GM04504 (cell line): ENCODE measurements around the gene DNAJC27.

Source experiments
- DNase-seq: peaks from one replicate; pipeline ENCODE4 v3.0.0-alpha.2; 2012; ENCODE audit warnings: low read depth

DNAJC27 gene

GRCh38 chr2:24925815-24926214 lies 45.9 kb downstream of the DNAJC27 start:
- DNase-seq: no peak

- DNase-seq: no peak
Observed at GRCh38 chr2:24924732-24925131, 47.0 kb downstream of the DNAJC27 start.

- no peak for DNase-seq
Observed at GRCh38 chr2:24924266-24924665, 47.5 kb downstream of the DNAJC27 start.

DNA sequence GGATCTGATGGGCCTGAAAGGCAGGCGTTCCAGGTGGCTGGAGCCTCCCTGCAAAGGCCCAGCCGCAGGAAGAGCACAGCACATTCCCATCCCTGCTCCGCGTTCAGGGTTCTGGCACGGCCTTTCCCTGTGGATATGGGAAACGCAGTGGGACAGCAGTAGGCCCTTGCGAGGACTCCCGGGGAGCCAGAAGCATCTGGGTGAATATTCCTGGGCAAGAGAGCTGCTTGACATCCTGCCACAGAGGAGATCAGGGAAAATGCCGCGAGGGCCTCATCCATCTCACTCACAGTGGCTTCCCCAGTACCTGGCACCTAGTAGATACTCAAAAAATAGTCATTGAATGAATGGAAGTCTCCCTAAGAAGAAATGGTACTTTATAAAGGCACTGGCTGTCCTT lies 48.6 kb downstream of the DNAJC27 start:
- no peak for DNase-seq

DNA sequence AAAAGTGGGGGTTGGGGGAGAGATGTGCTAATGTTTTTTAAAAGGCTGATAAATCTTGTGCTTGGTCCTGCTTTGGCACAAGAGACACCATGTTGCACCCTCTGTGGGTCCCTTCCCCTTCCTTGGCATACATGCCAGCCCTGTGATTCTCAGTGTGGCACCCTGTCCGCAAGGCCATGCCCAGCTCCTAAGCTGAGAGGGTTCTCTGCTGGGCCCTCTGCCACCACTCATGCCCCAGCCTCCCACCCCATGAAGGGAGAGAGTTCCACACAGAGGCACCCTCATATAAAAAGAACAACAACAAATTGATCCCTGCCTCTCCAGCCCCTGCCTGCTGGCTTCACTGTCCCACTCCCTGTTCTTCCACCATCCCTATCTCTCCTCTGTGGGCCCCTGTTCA lies 49.2 kb downstream of the DNAJC27 start:
- no peak for DNase-seq

- DNase-seq: no peak
Observed at GRCh38 chr2:24920809-24921441, 50.8 kb downstream of the DNAJC27 start.

- no peak for DNase-seq
Observed at GRCh38 chr2:24920098-24920808, 51.5 kb downstream of the DNAJC27 start, which contains the start of gene ADCY3. TSS of gene ADCY3 (minus strand) at chr2:24920237. CDS start at chr2:24918987, 1,250 bp downstream.

GRCh38 chr2:24919506-24920097 lies 52.2 kb downstream of the DNAJC27 start:
- no peak for DNase-seq

GRCh38 chr2:24919037-24919505 lies 52.7 kb downstream of the DNAJC27 start:
- no peak for DNase-seq

- no peak for DNase-seq
Observed at GRCh38 chr2:24918326-24919036, 53.3 kb downstream of the DNAJC27 start.

DNA sequence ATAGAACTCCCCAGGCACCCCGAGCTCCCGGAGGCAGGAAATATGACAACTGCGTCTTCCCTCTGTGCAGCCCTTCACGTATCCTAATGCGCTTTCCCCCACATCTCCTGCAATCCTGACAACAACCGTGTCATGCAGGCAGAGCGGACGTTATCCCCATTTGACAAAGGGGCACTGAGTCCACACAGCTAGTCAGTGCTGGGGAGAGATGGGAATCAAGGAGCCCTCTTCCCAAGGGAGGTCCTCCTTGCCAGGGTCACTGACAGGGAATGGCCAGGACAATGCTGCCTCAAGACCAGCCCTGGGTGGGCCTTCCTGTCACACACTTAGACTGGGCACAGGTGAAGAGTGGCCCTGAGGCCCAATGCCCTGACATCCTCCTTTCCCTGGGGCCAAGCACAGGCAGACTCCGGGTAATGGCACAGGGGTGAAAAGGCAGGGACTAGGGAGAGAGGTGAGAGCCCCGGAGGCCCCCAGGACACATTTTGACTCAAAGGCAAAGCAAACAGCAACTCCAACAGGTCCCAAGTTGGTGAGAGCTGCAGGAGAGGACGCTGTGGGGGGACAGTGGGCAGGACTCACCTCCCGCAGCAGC lies 53.9 kb downstream of the DNAJC27 start:
- no peak for DNase-seq

DNA sequence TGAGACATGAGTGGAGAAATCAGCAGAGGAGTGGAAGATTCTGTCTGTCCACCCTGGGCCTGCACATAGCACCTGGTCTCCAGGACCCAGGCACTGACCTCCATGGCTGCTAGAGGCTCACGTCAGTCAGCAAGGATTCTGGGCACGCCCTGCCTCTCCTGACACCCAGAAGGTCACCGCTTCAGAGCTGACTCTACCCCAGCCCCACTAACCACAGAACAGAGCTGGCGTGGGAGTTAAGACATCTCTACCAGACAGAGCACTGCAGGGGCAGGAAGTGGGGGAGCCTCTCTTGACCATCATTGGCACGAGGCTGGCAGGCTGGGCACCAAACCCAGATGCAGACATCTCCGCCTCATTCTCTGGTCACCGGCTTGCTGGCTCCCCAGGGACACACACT lies 54.7 kb downstream of the DNAJC27 start:
- DNase-seq: no peak

DNA sequence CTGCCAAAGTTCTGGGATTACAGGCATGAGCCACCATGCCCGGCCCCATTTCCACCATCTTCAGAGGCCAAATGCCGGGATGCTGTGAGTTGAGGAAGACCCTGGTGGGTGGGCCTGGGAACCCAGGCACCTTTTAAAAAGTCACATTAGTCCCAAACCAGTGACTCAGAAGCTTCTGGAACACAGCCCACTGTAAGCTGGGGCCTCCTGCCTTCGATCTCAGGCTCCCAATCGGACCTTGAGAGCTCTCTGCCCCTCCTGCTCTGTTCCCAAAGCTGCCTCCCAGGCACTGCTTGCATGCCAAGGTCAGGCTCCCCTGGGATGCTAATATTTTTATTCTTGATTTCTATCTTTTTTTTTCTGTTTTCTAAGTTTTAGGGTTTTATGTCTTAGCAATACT lies 56.0 kb downstream of the DNAJC27 start:
- DNase-seq: no peak

DNA sequence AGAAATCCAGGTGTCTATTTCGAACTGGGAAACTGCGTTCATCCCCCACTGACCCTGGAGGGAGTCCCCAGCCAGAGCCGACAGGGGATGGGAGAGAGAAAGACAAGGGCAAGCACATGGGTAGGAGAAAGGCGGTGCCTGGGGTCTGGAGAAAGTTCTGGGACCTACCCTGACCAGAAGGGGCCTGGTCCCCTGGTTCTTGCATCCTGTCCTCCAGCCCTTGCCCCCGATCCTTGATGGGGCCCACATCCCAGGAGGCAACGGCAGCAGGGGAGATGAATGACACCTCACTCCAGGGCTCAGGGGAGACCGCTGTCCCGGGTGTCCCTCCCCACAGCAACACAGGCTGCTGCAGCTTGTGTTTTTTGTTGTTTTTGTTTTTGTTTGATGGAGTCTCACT lies 56.6 kb downstream of the DNAJC27 start:
- no peak for DNase-seq

- no peak for DNase-seq
Observed at GRCh38 chr2:24914713-24915112, 57.0 kb downstream of the DNAJC27 start.

DNA sequence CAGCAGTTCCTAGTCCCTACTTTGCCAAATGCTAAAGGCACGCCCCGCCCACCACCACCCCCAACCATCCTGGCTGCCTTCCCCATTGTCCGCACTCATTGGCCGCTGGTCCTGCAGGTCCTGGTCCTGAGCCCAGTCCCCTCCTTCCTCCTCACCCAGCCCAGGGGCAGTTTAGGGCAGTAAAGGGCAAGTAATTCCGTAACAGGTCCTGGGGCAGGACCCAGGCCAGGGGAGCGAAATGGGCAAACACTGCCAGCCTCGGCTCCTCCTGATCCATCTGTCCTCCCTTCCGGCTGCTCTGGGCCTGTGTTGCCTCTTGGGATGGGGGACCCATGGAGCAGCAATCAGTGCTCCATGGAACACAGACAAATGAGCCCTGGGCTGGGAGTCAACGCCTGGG lies 57.8 kb downstream of the DNAJC27 start:
- DNase-seq: no peak

DNA sequence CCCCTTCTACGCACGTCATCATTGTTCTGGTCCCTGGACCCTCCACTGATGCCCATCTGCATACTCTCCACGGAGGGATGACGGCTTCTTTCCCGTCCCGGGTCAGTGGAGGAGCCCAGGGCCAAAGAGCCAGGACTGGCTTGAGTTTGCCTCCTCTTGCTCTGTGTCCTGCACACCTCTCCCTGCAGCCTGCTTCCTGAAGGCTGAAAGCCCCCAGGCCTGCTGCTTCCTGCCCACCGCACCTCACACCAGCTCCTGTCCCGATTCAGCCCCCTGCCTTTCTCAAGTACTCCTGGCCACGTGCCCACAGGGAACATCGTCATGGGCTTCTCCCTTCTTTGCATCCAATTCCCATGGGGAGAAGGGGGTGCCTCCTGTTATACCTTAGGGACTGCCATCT lies 58.8 kb downstream of the DNAJC27 start:
- no peak for DNase-seq

DNA sequence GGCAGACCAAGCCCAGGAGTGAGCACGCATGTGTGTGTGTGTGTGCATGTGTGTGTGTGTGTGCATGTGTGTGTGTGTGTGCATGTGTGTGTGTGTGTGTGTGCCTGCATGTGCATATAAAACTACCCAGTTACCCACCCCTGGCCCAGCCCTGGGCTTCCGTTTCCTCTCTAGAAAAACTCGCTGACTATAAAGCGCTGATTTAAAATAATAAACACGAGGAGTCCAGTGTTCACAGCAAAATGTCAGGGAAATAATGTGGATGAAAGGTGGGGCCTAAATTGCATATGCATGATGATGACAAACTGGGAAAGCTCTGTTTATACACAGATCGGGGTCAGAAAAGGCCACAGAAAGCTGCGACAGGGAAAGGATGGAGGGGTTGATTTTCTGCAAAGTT lies 59.2 kb downstream of the DNAJC27 start:
- no peak for DNase-seq

DNA sequence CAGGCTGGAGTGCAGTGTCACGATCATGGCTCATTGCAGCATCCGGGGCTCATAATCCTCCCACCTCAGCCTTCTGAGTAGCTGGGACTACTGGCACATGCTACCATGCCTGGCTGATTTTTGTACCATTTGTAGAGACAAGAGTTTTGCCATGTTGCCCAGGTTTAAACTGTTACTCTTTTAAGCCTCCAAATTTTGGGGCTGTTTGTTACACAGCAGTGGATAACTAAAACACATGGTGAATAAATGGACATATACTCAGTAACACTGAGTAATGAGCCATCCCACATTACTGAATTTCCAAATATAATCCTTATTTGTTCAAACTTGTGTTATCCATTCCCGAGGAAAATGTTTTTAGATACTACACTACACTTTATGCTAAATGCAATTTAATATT lies 61.5 kb downstream of the DNAJC27 start:
- DNase-seq: no peak

DNA sequence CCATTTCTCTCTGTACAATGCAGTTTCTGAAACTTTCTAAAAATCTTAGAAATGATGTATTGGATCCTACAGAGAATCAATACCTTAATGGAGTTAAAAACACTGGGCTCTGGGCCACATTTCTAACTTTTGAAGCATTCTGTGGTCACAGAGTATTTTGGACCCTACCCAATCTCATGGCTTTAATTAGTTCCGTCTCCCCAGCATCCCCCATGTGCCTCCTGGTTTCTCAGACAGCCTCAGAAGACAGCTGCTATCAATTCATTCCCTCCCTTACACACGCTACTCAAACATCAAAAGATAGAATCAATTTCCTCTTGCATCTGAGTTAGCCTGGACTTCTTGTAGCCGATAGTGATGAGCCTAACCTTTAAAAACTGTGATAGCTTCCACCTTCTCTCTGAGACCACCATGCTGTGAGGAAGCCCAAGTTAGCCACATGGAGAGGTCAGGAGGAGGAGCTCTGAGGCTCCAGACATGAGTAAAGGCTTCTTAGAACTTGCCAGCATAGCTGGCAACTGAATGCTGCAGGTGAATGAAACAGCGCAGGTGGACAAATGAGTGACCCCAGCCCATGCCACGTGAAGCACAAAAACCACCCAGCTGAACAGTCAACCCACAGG lies 62.1 kb downstream of the DNAJC27 start:
- DNase-seq: peak; percentile 81

GRCh38 chr2:24908461-24908901 lies 63.3 kb downstream of the DNAJC27 start:
- no peak for DNase-seq

- DNase-seq: no peak
Observed at GRCh38 chr2:24907116-24907515, 64.6 kb downstream of the DNAJC27 start.
